ENCODE results near the gene GABRA4.

GABRA4 gene

GRCh38 chr4:46993075-46994006 lies at the start of gene GABRA4:
Gene GABRA4 (minus strand): TSS chr4:46993581. CDS start chr4:46993424, 157 bp downstream.
- DNase-seq (ENCODE audit: low read depth in 2 of 2), result no peak

DNA sequence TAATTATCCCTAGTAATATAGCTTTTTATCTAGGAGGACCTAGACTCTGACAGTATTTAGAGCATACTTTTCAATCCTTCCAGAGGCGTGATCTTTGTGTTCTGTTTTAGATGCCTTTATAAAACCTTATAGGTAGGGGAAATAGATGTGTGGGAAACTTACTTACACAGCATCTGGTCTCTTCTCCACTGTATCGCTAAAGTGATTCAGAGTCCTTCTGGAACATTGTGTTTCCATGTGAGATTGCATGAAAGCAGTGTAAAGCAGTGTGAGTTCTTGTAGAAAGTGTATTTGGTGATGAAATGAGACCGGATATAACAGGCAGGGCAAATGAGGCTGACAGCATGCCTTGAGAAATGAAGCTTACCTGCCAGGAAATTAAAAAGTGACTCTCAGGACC lies 47.4 kb upstream of the GABRA4 start:
- DNase-seq (ENCODE audit: low read depth in 2 of 2), result no peak

GRCh38 chr4:47038263-47038662 lies 44.9 kb upstream of the GABRA4 start:
- no peak for DNase-seq (ENCODE audit: low read depth in 2 of 2)

GRCh38 chr4:47032405-47033106 lies 39.2 kb upstream of the GABRA4 start:
- no peak for DNase-seq (ENCODE audit: low read depth in 2 of 2)

DNA sequence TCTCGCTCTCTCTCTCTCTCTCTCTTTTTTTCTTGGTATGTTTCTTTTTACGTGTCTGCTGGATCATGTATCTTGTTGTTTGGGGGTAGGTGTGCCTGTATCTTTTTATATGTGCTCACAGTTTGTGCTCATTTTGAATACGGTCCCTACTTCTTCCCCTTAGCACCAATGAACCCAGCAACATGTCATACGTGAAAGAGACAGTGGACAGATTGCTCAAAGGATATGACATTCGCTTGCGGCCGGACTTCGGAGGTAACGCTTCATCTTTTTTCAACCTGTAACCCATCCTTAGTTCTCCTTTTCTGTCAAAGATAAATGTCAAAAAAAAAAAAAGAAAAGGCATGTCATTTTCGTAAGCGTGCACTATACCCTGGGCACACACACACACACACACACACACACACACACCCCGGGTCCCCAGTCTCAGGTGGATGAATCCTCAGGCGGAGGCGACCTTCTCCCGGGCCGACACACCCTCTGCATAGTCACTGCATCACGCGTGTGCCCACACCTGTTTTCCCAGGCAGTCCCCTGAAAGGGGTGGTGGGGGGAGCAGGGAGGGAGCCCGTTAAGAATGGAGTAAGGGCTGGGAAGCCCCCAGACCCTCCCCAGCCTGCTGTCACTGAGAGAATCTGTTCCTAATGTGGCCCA lies 38.5 kb upstream of the GABRA4 start:
- no peak for DNase-seq (ENCODE audit: low read depth in 2 of 2)

DNA sequence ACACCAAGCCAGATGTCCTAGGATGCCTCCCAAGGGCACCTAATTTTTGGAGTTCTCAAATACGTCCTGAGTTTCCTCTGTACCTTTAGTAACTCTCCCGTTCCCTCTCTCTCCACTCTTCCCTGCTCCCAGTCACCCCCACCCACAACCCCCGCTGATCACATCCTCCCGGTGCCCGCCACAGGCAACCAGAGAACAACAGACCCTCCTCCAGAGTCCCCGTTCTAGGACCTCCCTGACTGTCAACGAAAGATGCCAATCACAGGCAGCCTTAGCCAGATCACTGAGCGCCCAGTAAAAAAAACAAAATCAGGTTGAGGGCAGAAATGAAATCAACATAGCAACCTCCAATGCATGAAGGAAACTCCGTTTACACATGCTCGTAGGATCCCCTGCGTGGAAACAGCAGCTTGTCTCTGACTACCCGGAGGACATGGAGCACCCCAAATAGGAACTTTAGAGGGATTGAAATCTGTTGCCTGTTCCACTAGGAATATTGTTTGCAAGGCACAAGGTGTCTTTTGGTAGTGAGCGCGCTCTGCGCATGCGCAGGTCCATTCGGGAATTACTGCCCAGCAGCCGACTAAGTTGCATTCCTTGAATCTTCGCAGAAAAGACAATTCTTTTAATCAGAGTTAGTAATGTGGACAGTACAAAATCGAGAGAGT lies 37.8 kb upstream of the GABRA4 start, which contains the start of gene GABRB1:
Gene GABRB1 (plus strand): TSS at position 557 of the 668 bp plus-strand sequence.
- DNase-seq (ENCODE audit: low read depth in 2 of 2), result no peak

DNA sequence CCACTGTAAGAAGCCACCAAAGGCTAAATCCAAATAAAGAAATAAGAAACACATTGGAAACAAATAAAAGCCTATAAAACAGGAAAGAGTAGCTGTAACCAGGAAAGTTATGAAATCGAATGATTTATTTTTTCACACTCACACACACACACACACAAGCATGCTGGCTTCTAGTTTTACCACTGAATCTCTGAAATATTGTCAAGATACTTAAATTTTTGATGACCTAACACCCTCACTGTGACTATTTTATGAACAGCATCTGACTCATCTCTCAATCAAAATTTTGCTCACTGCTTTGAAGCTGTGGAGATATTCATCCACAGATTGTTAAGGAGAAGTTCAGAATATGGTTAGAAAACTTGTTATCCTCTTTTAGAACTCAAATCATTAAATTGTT lies 24.1 kb upstream of the GABRA4 start:
- DNase-seq (ENCODE audit: low read depth in 2 of 2), result no peak

GRCh38 chr4:47017081-47017480 lies 23.7 kb upstream of the GABRA4 start:
- no peak for DNase-seq (ENCODE audit: low read depth in 2 of 2)

- DNase-seq (ENCODE audit: low read depth in 2 of 2), result no peak
Measured at GRCh38 chr4:47013373-47013772, 20.0 kb upstream of the GABRA4 start.

GRCh38 chr4:47012676-47013075 lies 19.3 kb upstream of the GABRA4 start:
- no peak for DNase-seq (ENCODE audit: low read depth in 2 of 2)

DNA sequence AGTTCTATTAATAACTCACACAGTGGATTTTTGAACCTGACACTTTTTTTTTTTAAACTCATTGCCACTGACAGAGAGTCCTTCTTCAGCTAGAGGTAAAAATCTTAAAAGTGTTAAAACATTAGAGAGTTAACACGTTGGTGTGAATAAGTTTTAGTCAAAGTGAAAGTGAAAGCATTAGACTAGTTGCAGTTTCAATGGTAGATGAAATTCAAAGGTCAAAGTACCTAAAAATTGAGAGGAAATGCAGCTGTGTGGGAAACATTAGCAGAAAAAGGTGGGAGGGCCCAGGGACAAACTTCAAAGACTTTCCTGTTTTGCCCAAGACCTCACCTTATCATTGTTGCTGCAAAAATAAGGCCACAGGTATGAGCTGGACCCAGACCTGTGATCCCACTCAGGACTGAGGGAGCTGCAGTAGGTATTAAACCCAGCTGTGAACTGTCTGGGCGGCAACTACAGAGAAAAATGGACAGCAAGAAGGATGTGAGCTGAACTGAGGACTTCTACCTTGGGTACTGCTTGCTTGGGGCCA lies 17.6 kb upstream of the GABRA4 start:
- no peak for DNase-seq (ENCODE audit: low read depth in 2 of 2)

- no peak for DNase-seq (ENCODE audit: low read depth in 2 of 2)
Measured at GRCh38 chr4:47010347-47010911, 17.0 kb upstream of the GABRA4 start.

GRCh38 chr4:47002580-47002979 lies 9.2 kb upstream of the GABRA4 start:
- DNase-seq (ENCODE audit: low read depth in 2 of 2), result no peak

GRCh38 chr4:47000406-47000805 lies 7.0 kb upstream of the GABRA4 start:
- DNase-seq (ENCODE audit: low read depth in 2 of 2), result no peak

DNA sequence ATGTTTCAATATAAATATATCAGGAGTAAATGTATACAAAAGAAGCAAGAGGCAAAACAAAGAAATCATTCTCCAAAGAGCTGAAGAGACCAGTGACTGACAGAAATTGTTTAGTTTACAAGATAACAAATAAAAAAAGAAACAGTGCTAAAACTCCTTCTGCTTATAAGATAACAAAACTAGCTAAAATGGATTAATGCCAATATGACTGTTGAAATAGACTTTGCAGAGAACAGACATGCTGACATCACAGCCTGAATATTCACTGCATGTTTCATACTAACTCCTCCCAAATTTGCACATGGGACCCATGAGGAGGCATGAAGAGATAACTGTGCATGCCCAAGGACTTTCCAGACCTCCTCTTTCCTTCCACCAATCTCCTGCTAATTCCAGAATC lies 6.2 kb upstream of the GABRA4 start:
- DNase-seq (ENCODE audit: low read depth in 2 of 2), result no peak

GRCh38 chr4:46994007-46994405 lies 625 bp upstream of the GABRA4 start:
- no peak for DNase-seq (ENCODE audit: low read depth in 2 of 2)

DNA sequence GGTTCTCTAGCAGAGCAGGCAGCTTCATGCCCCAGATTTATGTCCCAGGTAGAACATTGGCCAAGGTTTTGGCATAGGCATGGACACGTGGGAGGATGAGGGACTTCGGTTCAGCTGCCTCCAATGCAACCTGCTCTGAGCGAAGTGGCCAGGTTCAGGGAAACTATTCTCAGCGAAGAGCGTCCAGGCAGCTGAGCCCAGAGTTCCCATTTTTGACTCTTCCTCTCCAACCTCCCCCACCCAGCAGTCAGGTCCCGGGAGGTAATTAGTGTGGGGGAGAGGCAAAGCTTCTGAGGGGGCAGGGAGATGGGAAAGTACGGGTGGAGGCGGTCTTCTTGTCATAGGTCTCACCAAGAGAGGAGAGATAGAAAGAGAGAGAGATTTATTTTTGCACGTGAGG lies 1.0 kb downstream of the GABRA4 start:
- no peak for DNase-seq (ENCODE audit: low read depth in 2 of 2)

GRCh38 chr4:46986922-46987638 lies 6.3 kb downstream of the GABRA4 start:
- DNase-seq (ENCODE audit: low read depth in 2 of 2), result no peak

- no peak for DNase-seq (ENCODE audit: low read depth in 2 of 2)
Measured at GRCh38 chr4:46984781-46985180, 8.6 kb downstream of the GABRA4 start.

GRCh38 chr4:46980851-46981250 lies 12.5 kb downstream of the GABRA4 start:
- DNase-seq (ENCODE audit: low read depth in 2 of 2), result no peak

- DNase-seq (ENCODE audit: low read depth in 2 of 2), result no peak
Measured at GRCh38 chr4:46979726-46980125, 13.7 kb downstream of the GABRA4 start.
